ENCODE data around the gene CASP5.
"Not testable (repeated sequence)": the region's sequence is repeated elsewhere in the genome, so short reads cannot be mapped to it uniquely, and the experiment has no call there.

GRCh38 chr11:104972924-104973323, 50.0 kb downstream of the CASP5 start:
- not testable (repeated sequence) for TF ChIP-seq CTCF (conservative IDR thresholded peaks at IDR 0.05 in 1 of 2, IDR thresholded peaks at IDR 0.05 in 1 of 2; ENCODE audit: extremely low read depth in 1 of 2, insufficient read depth in 1 of 2, low read depth in 1 of 2, low read length in 2 of 2); EZH2 (IDR thresholded peaks at IDR 0.05; ENCODE audit: borderline replicate concordance, low read length)

Measured in mammary epithelial cell (primary cell).